ENCODE measurements around the gene BMP8A.
"Not testable (repeated sequence)": the region's sequence is repeated elsewhere in the genome, so short reads cannot be mapped to it uniquely, and the experiment has no call there.

The BMP8A gene

GRCh38 chr1:39470040-39470439 is 21.4 kb upstream of the BMP8A start:
- Mint-ChIP-seq H3K27ac (no peak overlapping the region), H3K4me1 (ENCODE audit: low read depth) (peaks cover 8% of the 10 kb centered on the region), H3K27me3 (no peaks in the 10 kb centered on the region), H3K9me3 (ENCODE audit: low read depth) (no peaks in the 10 kb centered on the region), H3K4me3 (no peak overlapping the region), H3K36me3 (peaks cover 5% of the 10 kb centered on the region)

GRCh38 chr1:39472826-39473225 is 18.6 kb upstream of the BMP8A start:
- Mint-ChIP-seq H3K36me3 (peaks cover 5% of the 10 kb centered on the region), H3K27me3 (no peaks in the 10 kb centered on the region), H3K4me3 (no peak overlapping the region), H3K9me3 (ENCODE audit: low read depth) (no peaks in the 10 kb centered on the region), H3K4me1 (ENCODE audit: low read depth) (no peaks in the 10 kb centered on the region), H3K27ac (no peak overlapping the region)

- Mint-ChIP-seq H3K9me3 (ENCODE audit: low read depth) (no peaks in the 10 kb centered on the region), H3K27ac (no peak overlapping the region), H3K36me3 (peaks cover 5% of the 10 kb centered on the region), H3K27me3 (no peaks in the 10 kb centered on the region), H3K4me3 (no peak overlapping the region), H3K4me1 (ENCODE audit: low read depth) (no peaks in the 10 kb centered on the region)
These were observed 18.1 kb upstream of the BMP8A start for GRCh38 chr1:39473324-39473723.

- H3K36me3 Mint-ChIP-seq: peaks cover 2% of the 10 kb centered on the region
- no peaks in the 10 kb centered on the region for H3K9me3 Mint-ChIP-seq (ENCODE audit: low read depth)
- H3K27ac Mint-ChIP-seq: peak overlapping the region; percentile 5
- H3K27me3 Mint-ChIP-seq: no peaks in the 10 kb centered on the region
- no peak overlapping the region for H3K4me3 Mint-ChIP-seq
- H3K4me1 Mint-ChIP-seq (ENCODE audit: low read depth): no peaks in the 10 kb centered on the region
These were observed 16.6 kb upstream of the BMP8A start for GRCh38 chr1:39474810-39475209.

- not testable (repeated sequence) for H3K4me3 Mint-ChIP-seq; H3K36me3 Mint-ChIP-seq; H3K9me3 Mint-ChIP-seq (ENCODE audit: low read depth); H3K27ac Mint-ChIP-seq; H3K27me3 Mint-ChIP-seq; H3K4me1 Mint-ChIP-seq (ENCODE audit: low read depth)
These were observed 15.9 kb upstream of the BMP8A start for GRCh38 chr1:39475551-39475950.

- Mint-ChIP-seq H3K4me1 (ENCODE audit: low read depth) (no peaks in the 10 kb centered on the region), H3K4me3 (no peak overlapping the region), H3K27ac (no peak overlapping the region), H3K9me3 (ENCODE audit: low read depth) (no peaks in the 10 kb centered on the region), H3K27me3 (no peaks in the 10 kb centered on the region), H3K36me3 (peaks cover 5% of the 10 kb centered on the region)
These were observed 13.1 kb upstream of the BMP8A start for GRCh38 chr1:39478126-39478915.

GRCh38 chr1:39481289-39481688 is 10.1 kb upstream of the BMP8A start:
- Mint-ChIP-seq H3K36me3 (peaks cover 5% of the 10 kb centered on the region), H3K4me1 (ENCODE audit: low read depth) (no peaks in the 10 kb centered on the region), H3K27me3 (no peaks in the 10 kb centered on the region), H3K9me3 (ENCODE audit: low read depth) (no peaks in the 10 kb centered on the region), H3K4me3 (no peak overlapping the region), H3K27ac (no peak overlapping the region)

GRCh38 chr1:39483276-39483675 is 8.2 kb upstream of the BMP8A start:
- Mint-ChIP-seq H3K9me3 (ENCODE audit: low read depth) (no peaks in the 10 kb centered on the region), H3K27ac (no peak overlapping the region), H3K36me3 (peaks cover 5% of the 10 kb centered on the region), H3K4me3 (no peak overlapping the region), H3K27me3 (no peaks in the 10 kb centered on the region), H3K4me1 (ENCODE audit: low read depth) (no peaks in the 10 kb centered on the region)

GRCh38 chr1:39484564-39484963 is 6.9 kb upstream of the BMP8A start:
- peaks cover 5% of the 10 kb centered on the region for H3K36me3 Mint-ChIP-seq
- H3K27me3 Mint-ChIP-seq: no peaks in the 10 kb centered on the region

GRCh38 chr1:39485046-39485803 is 6.2 kb upstream of the BMP8A start:
- Mint-ChIP-seq H3K27me3 (no peaks in the 10 kb centered on the region), H3K9me3 (ENCODE audit: low read depth) (no peaks in the 10 kb centered on the region), H3K4me3 (no peak overlapping the region), H3K4me1 (ENCODE audit: low read depth) (no peaks in the 10 kb centered on the region), H3K27ac (no peak overlapping the region), H3K36me3 (peaks cover 5% of the 10 kb centered on the region)

More at GRCh38 chr1:39484564-39484963, 6.9 kb upstream of the BMP8A start:
- H3K9me3 Mint-ChIP-seq (ENCODE audit: low read depth): no peaks in the 10 kb centered on the region
- H3K4me1 Mint-ChIP-seq (ENCODE audit: low read depth): no peaks in the 10 kb centered on the region
- H3K27ac Mint-ChIP-seq: no peak overlapping the region
- H3K4me3 Mint-ChIP-seq: no peak overlapping the region

GRCh38 chr1:39488012-39488545 is 3.4 kb upstream of the BMP8A start:
- peaks cover 5% of the 10 kb centered on the region for H3K27me3 Mint-ChIP-seq
- H3K4me1 Mint-ChIP-seq (ENCODE audit: low read depth): peaks cover 2% of the 10 kb centered on the region
- no peaks in the 10 kb centered on the region for H3K36me3 Mint-ChIP-seq
- no peak overlapping the region for H3K4me3 Mint-ChIP-seq
- no peak overlapping the region for H3K27ac Mint-ChIP-seq
- no peaks in the 10 kb centered on the region for H3K9me3 Mint-ChIP-seq (ENCODE audit: low read depth)

- Mint-ChIP-seq H3K36me3 (no peaks in the 10 kb centered on the region), H3K27ac (no peak overlapping the region), H3K4me3 (no peak overlapping the region), H3K27me3 (peaks cover 9% of the 10 kb centered on the region), H3K4me1 (ENCODE audit: low read depth) (peaks cover 2% of the 10 kb centered on the region), H3K9me3 (ENCODE audit: low read depth) (no peaks in the 10 kb centered on the region)
These were observed 2.5 kb upstream of the BMP8A start for GRCh38 chr1:39488793-39489566.

GRCh38 chr1:39489567-39490239 is 1.7 kb upstream of the BMP8A start:
- Mint-ChIP-seq H3K27me3 (peaks cover 15% of the 10 kb centered on the region), H3K27ac (no peak overlapping the region), H3K9me3 (ENCODE audit: low read depth) (no peaks in the 10 kb centered on the region), H3K4me3 (no peak overlapping the region), H3K4me1 (ENCODE audit: low read depth) (peaks cover 2% of the 10 kb centered on the region), H3K36me3 (no peaks in the 10 kb centered on the region)

GRCh38 chr1:39490596-39491145 is 765 bp upstream of the BMP8A start:
- H3K27me3 Mint-ChIP-seq: peaks cover 15% of the 10 kb centered on the region
- no peaks in the 10 kb centered on the region for H3K9me3 Mint-ChIP-seq (ENCODE audit: low read depth)
- H3K4me3 Mint-ChIP-seq: peak overlapping the region; percentile 59
- H3K4me1 Mint-ChIP-seq (ENCODE audit: low read depth): peaks cover 2% of the 10 kb centered on the region
- no peaks in the 10 kb centered on the region for H3K36me3 Mint-ChIP-seq
- no peak overlapping the region for H3K27ac Mint-ChIP-seq
